GM12865 (cell line): ENCODE data around the gene TNFRSF25.

Experiments
- DNase-seq: peaks from one replicate; pipeline ENCODE4 v3.0.0; 2010; ENCODE audit warnings: low read depth
- H3K4me3 ChIP-seq: 2 replicates; pipeline ENCODE4 v1.5.1; 2011; ENCODE audit warnings: mild to moderate bottlenecking, low read depth, low read length, control low read depth
- TF ChIP-seq, protein P1 (sequence below): IDR thresholded peaks from 2 replicates; pipeline ENCODE4 v1.5.1; 2011; ENCODE audit warnings: low read length, control low read depth, low read depth, inconsistent platforms; ENCODE audit not compliant: insufficient read depth; ENCODE audit errors: missing control alignments

Gene TNFRSF25

DNA sequence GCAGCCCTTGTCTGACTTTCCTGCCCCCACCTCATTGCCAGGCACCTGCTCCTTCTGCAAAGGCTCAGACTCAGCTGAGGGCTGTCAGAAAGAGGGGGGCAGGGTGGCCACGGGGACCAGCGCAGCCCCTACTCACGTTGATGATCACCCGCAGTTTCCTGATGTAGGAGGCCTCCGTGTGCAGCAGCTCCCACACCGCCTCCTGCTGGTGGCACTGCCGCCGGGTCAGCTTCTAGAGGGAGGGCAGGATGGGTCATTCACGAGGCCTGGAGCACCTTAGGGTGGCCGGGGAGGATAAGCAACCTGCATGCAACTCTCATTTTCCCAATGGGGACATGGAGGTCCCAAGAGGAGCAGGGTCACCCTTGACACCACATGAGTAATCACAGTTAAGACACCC lies 6.4 kb upstream of the TNFRSF25 start:
- no peak for DNase-seq
- TF ChIP-seq, protein P1, sequence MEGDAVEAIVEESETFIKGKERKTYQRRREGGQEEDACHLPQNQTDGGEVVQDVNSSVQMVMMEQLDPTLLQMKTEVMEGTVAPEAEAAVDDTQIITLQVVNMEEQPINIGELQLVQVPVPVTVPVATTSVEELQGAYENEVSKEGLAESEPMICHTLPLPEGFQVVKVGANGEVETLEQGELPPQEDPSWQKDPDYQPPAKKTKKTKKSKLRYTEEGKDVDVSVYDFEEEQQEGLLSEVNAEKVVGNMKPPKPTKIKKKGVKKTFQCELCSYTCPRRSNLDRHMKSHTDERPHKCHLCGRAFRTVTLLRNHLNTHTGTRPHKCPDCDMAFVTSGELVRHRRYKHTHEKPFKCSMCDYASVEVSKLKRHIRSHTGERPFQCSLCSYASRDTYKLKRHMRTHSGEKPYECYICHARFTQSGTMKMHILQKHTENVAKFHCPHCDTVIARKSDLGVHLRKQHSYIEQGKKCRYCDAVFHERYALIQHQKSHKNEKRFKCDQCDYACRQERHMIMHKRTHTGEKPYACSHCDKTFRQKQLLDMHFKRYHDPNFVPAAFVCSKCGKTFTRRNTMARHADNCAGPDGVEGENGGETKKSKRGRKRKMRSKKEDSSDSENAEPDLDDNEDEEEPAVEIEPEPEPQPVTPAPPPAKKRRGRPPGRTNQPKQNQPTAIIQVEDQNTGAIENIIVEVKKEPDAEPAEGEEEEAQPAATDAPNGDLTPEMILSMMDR: peak; percentile 31

DNA sequence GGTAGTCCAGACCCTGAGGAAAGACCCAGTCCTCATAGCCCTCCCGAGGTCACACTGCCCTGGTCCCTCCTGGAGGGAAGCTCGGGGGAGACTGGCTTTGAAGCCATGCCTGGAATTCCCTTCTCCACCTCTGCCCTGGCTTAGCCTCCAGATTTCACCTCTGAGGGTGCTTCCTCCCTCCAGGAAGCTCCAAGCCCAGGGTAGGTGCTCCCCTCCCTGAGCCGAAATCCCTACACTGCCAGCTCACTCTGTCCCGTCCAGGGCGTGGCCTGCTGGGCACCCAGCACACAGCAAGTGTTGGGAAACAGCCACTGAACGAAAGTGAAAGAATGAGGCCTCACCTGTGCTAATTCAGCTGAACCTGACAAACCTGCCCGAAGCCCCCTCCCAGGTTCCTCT lies 6.0 kb upstream of the TNFRSF25 start:
- no peak overlapping the region for H3K4me3 ChIP-seq
- TF ChIP-seq, protein P1: no peak
- DNase-seq: no peak

More for the DNA sequence above, 6.4 kb upstream of the TNFRSF25 start:
- H3K4me3 ChIP-seq: no peak overlapping the region

DNA sequence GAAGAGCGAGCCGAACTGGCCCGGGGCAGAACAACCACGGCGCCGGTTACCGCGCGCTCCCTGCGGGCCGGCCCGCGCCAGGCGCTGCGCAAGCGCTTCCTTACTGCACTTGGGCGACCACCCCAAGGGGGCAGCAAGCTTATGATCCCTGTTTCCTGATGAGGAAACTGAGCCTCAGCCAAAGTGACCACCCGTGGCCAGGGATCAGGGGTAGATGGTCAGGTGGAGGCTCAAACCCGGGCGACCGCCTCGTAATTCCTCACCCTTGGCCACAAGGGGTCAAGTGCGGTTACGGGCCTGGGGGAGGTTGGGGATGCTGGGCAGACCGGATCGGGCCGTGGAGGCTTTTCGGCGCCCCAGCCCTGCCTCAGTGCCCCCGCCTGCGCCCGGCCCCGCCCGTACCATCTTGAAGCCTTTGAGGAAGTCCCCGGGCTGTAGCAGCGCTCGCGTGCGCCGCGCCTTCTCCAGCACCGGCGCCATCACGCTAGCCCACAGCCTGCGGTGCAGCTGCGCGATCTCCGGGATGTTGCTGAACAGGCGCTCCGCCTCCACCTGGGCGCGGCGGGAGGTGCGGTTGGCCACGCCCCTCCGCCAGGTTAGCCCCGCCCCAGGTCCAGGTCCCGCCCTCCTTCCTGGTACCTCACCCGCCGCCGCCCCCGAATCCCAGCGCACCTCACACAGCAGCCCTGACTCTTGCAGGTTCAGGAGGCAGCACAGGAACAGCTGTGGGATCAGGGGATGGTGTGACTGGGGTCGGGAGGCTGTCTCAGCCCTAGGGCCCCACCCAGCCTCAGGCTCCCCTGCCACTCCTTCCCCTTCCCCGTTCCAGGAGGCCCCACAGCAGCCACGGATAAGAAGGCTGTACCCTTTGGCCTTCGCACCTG lies 5.4 kb upstream of the TNFRSF25 start:
- TF ChIP-seq, protein P1: no peak
- no peak for DNase-seq
- H3K4me3 ChIP-seq: no peak overlapping the region

DNA sequence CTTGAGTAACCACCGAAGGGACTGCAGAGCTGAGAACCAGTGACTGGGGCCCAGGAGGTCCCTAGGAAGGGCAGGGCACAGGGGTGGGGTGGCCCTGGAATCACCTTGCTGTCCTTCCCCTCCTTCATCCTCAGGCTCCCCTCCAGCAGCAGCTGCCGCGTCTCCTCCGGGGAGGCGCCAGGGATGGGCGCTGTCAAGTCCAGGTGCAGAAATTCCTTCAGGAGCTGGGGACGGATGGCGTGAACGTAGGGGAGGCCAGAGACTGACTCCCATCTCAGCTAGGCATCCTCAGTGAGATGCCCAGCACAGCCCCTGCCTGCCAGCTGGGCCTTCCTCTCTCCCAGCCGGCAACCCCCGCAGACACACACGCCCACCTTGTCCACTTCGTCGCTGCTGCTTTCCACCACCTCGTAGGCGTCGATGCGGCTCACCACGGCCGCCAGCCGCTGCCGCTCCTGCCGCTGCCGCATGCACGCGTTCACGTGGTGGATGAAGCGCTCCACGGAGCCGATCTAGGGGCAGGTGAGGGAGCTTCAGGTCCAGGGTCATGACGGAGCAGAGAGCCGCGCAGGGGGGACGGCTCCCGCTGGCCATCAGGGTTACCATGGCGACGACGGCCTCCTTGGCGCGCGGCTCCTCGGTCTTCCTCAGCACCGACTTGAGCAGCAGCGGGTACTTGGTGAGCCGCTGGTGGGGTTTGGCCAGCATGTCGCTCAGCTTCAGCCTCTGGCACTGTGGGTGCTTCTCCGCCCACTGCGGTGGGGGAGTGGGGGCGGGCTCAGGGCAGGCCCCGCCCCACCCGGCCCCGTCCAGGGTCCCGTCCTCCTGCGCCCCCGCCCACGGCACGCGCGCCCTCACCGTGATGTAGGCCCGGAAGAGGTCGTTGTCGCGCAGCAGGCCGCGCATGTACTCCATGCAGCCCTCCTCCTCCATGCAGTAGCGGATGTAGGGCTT lies 4.4 kb upstream of the TNFRSF25 start:
- no peak overlapping the region for H3K4me3 ChIP-seq
- TF ChIP-seq, protein P1: no peak
- no peak for DNase-seq

DNA sequence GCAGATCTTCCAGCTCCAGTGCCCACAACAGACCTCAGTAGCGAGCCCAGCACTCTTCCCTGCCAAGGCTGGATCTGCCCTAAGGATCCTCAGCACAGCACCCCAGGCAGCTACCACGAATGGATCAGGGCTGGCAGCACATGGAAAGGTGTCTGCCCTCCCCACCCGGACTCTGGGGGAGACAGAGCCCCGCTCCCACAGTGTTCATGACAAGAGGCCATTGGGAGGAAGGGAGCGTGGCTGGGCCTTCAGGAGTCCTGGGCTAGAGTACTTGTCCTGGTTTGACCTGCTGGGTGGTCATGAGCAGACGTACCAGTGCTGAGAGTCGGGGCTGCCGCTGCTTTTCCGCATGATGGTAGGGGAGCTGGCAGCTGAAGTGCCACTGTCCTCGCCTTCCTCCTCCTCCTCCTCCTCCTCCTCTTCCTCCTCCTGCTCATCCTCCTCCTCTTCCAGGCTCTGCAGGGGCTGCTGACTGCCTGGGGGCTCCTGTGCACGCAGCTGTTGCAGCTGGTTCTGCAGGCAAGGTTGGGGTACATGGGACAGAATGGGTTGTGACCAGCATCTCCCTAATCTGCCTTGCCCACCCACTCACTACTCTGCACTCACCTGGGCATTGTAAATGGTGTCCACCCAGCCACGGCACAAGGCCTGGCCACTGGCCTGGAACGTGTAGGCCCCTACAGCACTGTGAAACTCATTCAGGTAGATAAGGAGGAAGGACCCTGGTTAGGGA lies 2.9 kb upstream of the TNFRSF25 start:
- no peak overlapping the region for H3K4me3 ChIP-seq
- no peak for DNase-seq
- TF ChIP-seq, protein P1: no peak

DNA sequence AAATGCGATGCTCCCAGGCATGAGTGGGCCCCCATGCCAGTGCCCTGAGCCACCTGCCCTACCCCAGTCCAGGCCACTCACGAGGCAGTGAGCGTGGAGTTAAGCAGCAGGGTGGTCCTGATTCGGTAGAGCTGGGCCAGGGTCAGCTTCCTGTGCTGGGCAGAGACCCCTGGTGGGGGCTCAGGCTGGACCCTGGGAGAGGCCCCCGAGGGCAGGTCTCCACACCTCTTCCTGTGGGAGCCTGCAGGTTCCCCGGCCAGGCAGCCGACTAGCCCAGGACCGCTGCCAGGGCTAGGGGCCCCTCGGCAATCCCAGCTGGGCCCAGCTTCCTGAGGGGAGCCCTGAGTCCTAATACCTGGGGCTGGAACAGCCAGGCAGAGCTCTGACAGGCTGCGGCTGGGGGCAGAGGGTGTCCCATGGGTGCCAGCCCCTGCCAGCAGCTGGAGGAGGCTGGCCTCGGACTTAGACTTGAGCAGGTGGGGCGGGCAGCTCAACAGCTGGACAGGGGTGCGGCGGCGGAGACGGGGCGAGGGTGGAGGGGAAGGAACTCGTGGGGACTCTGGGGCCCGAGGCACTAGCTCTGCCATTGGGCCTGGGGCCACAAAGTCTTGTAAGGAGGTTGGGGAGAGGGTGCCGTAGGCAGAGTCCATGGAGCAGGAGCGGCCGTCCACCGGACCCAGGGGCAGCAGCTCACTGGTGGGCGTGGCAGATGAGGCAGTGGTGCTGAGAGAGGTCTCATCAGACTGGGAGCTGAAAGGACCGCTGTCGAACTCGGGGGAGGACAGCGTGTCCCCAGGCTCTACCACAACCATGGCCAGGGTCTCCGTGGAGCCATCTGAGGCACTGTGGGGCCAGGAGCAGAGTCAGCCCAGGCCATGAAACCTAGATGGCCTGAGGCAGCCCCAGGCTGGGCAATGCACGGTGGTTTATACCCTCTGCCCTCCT lies 2.0 kb upstream of the TNFRSF25 start:
- no peak for DNase-seq
- TF ChIP-seq, protein P1: no peak
- no peak overlapping the region for H3K4me3 ChIP-seq
